GM23338 (cell line): ENCODE data around the gene CATSPER3. TPM values are rescaled to one million over a fixed set of nuclear protein-coding genes. Genes with fewer than 3 reads are reported as not detected.

ENCODE experiments used
- ATAC-seq: fragments of 200-7000 bp; cut with Tn5 transposase; 3 replicates; pipeline ENCODE4 v1.9.1; 2020
- DNase-seq: peaks from one replicate; pipeline ENCODE4 v3.0.0-alpha.2; 2015; ENCODE audit warnings: low spot score
- H2AFZ ChIP-seq: fragments of 200-600 bp; sonication (generic); 2 replicates; pipeline ENCODE4 v1.8.0; 2016; ENCODE audit warnings: antibody characterized with exemption, mild to moderate bottlenecking, moderate library complexity
- H3F3A ChIP-seq: fragments of 200-600 bp; sonication (generic); replicated peaks from 2 replicates; pipeline ENCODE4 v1.8.0; 2017; ENCODE audit warnings: antibody characterized with exemption, mixed run types, low read depth
- H3K27ac ChIP-seq: fragments of 200-600 bp; sonication (generic); 2 replicates; pipeline ENCODE4 v1.6.1; 2016; ENCODE audit warnings: low read depth
- H3K27me3 ChIP-seq: fragments of 200-600 bp; sonication (generic); 2 replicates; pipeline ENCODE4 v1.8.0; 2016; ENCODE audit warnings: mild to moderate bottlenecking, mixed run types, moderate library complexity; ENCODE audit not compliant: insufficient read depth
- H3K36me3 ChIP-seq: fragments of 200-600 bp; sonication (generic); 2 replicates; pipeline ENCODE4 v1.8.0; 2016; ENCODE audit warnings: mild to moderate bottlenecking; ENCODE audit not compliant: insufficient read depth
- H3K4me1 ChIP-seq: fragments of 200-600 bp; sonication (generic); 2 replicates; pipeline ENCODE4 v1.8.0; 2016; ENCODE audit warnings: mild to moderate bottlenecking, moderate library complexity; ENCODE audit not compliant: insufficient read depth
- H3K4me2 ChIP-seq: fragments of 200-600 bp; sonication (generic); 2 replicates; pipeline ENCODE4 v1.7.1; 2017; ENCODE audit warnings: mixed run types
- H3K4me3 ChIP-seq: fragments of 200-600 bp; sonication (generic); 2 replicates; pipeline ENCODE4 v1.6.1; 2016; ENCODE audit warnings: mixed run types
- H3K79me2 ChIP-seq: fragments of 200-600 bp; sonication (generic); replicated peaks from 2 replicates; pipeline ENCODE4 v1.8.0; 2017; ENCODE audit warnings: mild to moderate bottlenecking; ENCODE audit not compliant: insufficient read depth
- H3K9me2 ChIP-seq: fragments of 200-600 bp; sonication (generic); 2 replicates; pipeline ENCODE4 v1.8.0; 2017; ENCODE audit not compliant: insufficient read depth
- H4K20me1 ChIP-seq: fragments of 200-600 bp; sonication (generic); replicated peaks from 2 replicates; pipeline ENCODE4 v1.8.0; 2017; ENCODE audit warnings: mild to moderate bottlenecking; ENCODE audit not compliant: insufficient read depth
- H3K27ac Mint-ChIP-seq: 2 replicates; pipeline ENCODE4 v1.8.0; 2020; ENCODE audit warnings: inconsistent platforms, mild to moderate bottlenecking, moderate library complexity, mixed read lengths
- H3K27me3 Mint-ChIP-seq: 3 replicates; pipeline ENCODE4 v1.8.0; 2022; ENCODE audit warnings: low read depth, mild to moderate bottlenecking, moderate library complexity, mixed read lengths, inconsistent platforms; ENCODE audit not compliant: insufficient read depth, poor library complexity
- H3K36me3 Mint-ChIP-seq: 3 replicates; pipeline ENCODE4 v1.8.0; 2021; ENCODE audit warnings: low read depth, mild to moderate bottlenecking, inconsistent platforms, moderate library complexity, mixed read lengths
- H3K4me1 Mint-ChIP-seq: 3 replicates; pipeline ENCODE4 v1.8.0; 2020; ENCODE audit warnings: mild to moderate bottlenecking, inconsistent platforms, mixed read lengths
- H3K4me3 Mint-ChIP-seq: 3 replicates; pipeline ENCODE4 v1.8.0; 2021; ENCODE audit warnings: moderate library complexity, mild to moderate bottlenecking, inconsistent platforms, mixed read lengths
- H3K9me3 Mint-ChIP-seq: 3 replicates; pipeline ENCODE4 v1.8.0; 2020; ENCODE audit warnings: moderate library complexity, mild to moderate bottlenecking, inconsistent platforms, mixed read lengths
- EZH2 ChIP-seq: fragments of 200-600 bp; sonication (generic); IDR thresholded peaks from one replicate; pipeline ENCODE4 v1.8.0; 2017; ENCODE audit warnings: antibody characterized with exemption, mild to moderate bottlenecking, low read depth; ENCODE audit not compliant: unreplicated experiment
- EZH2phosphoT487 ChIP-seq: fragments of 200-600 bp; sonication (generic); IDR thresholded peaks from one replicate; pipeline ENCODE4 v1.8.1; 2018; ENCODE audit warnings: antibody characterized with exemption; ENCODE audit not compliant: unreplicated experiment
- JUNB ChIP-seq: IDR thresholded peaks from one replicate; pipeline ENCODE4 v1.6.1; 2016; ENCODE audit warnings: antibody characterized with exemption; ENCODE audit not compliant: unreplicated experiment
- NANOG ChIP-seq: IDR thresholded peaks from 2 replicates; pipeline ENCODE4 v1.6.1; 2016; ENCODE audit warnings: antibody characterized with exemption, borderline replicate concordance
- POLR2AphosphoS5 ChIP-seq: IDR thresholded peaks from 2 replicates; pipeline ENCODE4 v1.6.1; 2016; ENCODE audit warnings: antibody characterized with exemption, low read depth
- ZNF114 ChIP-seq: fragments of 250-450 bp; sonication (Bioruptor Pico); IDR thresholded peaks from 2 replicates; pipeline ENCODE4 v1.5.0; 2020; ENCODE audit warnings: mild to moderate bottlenecking, moderate library complexity
- ZNF331 ChIP-seq: fragments of 250-450 bp; sonication (Bioruptor Pico); IDR thresholded peaks from 2 replicates; pipeline ENCODE4 v1.5.0; 2020; ENCODE audit warnings: low read depth, mild to moderate bottlenecking, moderate library complexity
- polyA plus RNA-seq: library from polyadenylated mRNA; unstranded; fragments of >200 nt; fragmentation: Nextera tagmentation; extraction: Ambion mirVana; gene quantifications from 2 replicates; pipeline ENCODE4 v1.2.1, GENCODE V29; 2016
- total RNA-seq: library from RNA; depleted of rRNA; stranded (reverse); fragments of >200 nt; shearing (Covaris generic); gene quantifications from 2 replicates; pipeline ENCODE4 v1.2.3, GENCODE V29; 2014
- TF ChIP-seq, protein P1 (sequence below): fragments of 250-450 bp; sonication (Bioruptor Pico); IDR thresholded peaks from 2 replicates; pipeline ENCODE4 v1.5.0; 2020; ENCODE audit warnings: mild to moderate bottlenecking, moderate library complexity
- TF ChIP-seq, protein P2 (sequence below), 2 experiments: fragments of 200-600 bp in 1 of 2; sonication (generic) in 1 of 2; conservative IDR thresholded peaks; 2 replicates each; pipeline versions ENCODE4 v1.5.1 to v1.6.1; 2016 to 2017; ENCODE audit warnings: antibody characterized with exemption in 2 of 2, low read depth in 2 of 2, mild to moderate bottlenecking in 2 of 2, moderate library complexity in 1 of 2

The CATSPER3 gene
- total and polyA plus RNA-seq, 2 experiments from 2014 or later = 0.19 TPM; not detected in 1

DNA sequence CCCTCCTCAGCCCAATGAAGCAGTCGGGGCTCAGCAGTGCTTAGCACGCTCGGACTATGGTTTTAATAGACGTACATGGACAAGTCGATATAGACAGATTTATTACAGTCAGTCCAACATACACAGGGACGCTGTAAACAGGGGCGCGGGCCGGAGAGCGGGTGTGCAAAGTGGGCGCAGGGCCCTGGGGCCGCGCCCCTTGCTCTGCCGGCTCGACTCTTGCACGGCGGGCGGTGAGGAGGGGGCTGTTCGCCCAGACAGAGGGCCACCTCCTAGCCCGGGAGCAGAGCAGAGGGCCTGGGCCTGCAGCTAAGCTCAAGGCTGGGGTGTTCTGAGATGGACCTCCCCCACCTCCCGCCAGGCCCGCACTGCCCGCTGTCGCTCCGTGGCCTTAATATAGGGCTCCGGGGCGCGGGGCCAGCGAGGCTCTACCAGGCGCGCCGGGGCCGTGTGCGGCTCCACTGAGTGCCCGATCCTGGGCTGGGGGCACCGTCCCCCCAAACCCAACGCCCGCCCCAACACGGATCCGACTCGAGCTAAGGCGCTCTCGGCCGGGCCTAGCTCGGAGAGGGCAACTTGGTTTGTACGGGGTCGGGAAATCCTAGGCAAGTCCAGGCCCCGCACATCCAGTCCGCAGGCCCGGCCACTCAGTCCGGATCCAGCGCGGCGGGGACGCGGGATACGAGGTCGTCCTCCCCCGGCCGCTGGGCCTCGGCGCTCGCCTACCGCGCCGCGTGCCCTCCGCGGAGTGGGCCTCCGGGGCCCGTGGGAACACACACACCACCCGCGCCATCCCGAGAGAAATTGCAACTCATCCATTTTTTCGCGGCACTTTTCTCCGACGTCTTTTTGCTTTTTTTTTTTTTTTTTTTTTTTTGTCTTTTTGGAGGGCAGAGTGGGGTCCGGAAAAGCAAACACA is 60.2 kb downstream of the CATSPER3 start:
- Histone ChIP-seq H3F3A (peaks cover 11% of the 10 kb centered on the region), H4K20me1 (peaks cover 20% of the 10 kb centered on the region), H3K4me3 (peak overlapping the region; percentile 52), H3K4me1 (peaks cover 37% of the 10 kb centered on the region; the same call in 1 of the 2 replicates), H3K27ac (no peak overlapping the region), H3K4me2 (peak overlapping the region; percentile 80), H3K36me3 (no peaks in the 10 kb centered on the region), H3K9me2 (no peaks in the 10 kb centered on the region), H3K79me2 (no peaks in the 10 kb centered on the region), H2AFZ (peak overlapping the region; percentile 69; the same call in 1 of the 2 replicates), H3K27me3 (peaks cover 93% of the 10 kb centered on the region)
- peaks cover 7% of the 10 kb centered on the region; the same call in 2 of the 3 replicates for H3K9me3 Mint-ChIP-seq
- H3K27me3 Mint-ChIP-seq = peaks cover 84% of the 10 kb centered on the region
- H3K27ac Mint-ChIP-seq = no peak overlapping the region
- TF ChIP-seq ZNF331 (CRISPR knock-in tag) = no peak
- peak; percentile 99 for TF ChIP-seq EZH2phosphoT487
- TF ChIP-seq EZH2 = peak; percentile 92
- ATAC-seq = peak; percentile 10
- H3K4me1 Mint-ChIP-seq = peaks cover 23% of the 10 kb centered on the region
- DNase-seq = peak; percentile 52
- peak overlapping the region; percentile 50 for H3K4me3 Mint-ChIP-seq
- H3K36me3 Mint-ChIP-seq = peaks cover 4% of the 10 kb centered on the region; the same call in 1 of the 3 replicates

DNA sequence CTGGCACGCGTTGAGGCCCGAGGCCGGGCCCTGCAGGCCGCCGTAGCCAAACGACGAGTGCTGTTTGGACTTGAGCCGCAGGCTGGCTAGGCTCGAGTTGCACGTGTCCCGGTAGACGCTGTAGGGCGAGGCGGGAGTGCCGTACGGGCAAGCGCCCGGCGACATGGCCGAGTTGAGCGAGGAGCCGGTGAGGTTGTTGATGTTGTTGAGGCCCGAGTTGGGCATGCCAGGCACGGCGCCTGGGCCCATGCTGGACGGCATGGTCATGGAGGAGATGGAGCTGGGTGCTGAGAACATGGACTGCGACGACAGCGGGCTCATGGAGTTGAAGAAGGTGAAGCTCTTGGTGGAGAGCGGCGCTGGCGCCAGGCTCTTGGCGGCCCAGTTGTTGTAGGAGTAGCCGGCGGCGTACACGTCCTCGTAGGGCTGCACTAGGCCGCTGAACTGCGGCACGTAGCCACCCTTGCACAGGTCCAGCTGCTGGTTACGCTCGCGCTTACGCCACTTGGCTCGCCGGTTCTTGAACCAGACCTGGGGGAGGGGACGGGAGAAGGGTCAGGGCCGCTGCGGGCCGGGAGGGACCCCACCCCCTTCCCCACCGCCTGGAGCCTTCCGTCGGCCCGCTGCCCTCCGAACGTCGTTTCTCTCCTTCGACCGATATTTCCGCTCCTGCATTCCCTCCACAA is 61.2 kb downstream of the CATSPER3 start:
- H3K36me3 Mint-ChIP-seq = peaks cover 4% of the 10 kb centered on the region; the same call in 1 of the 3 replicates
- Histone ChIP-seq H2AFZ (peak overlapping the region; percentile 94), H3K4me2 (peak overlapping the region; percentile 80), H3K9me2 (no peaks in the 10 kb centered on the region), H3K27ac (no peak overlapping the region), H3K27me3 (peaks cover 100% of the 10 kb centered on the region), H4K20me1 (peaks cover 20% of the 10 kb centered on the region), H3F3A (peaks cover 11% of the 10 kb centered on the region), H3K36me3 (no peaks in the 10 kb centered on the region), H3K4me3 (peak overlapping the region; percentile 52), H3K4me1 (peaks cover 40% of the 10 kb centered on the region; the same call in 1 of the 2 replicates), H3K79me2 (no peaks in the 10 kb centered on the region)
- H3K9me3 Mint-ChIP-seq = peaks cover 7% of the 10 kb centered on the region; the same call in 2 of the 3 replicates
- peaks cover 27% of the 10 kb centered on the region for H3K4me1 Mint-ChIP-seq
- TF ChIP-seq, protein P1, sequence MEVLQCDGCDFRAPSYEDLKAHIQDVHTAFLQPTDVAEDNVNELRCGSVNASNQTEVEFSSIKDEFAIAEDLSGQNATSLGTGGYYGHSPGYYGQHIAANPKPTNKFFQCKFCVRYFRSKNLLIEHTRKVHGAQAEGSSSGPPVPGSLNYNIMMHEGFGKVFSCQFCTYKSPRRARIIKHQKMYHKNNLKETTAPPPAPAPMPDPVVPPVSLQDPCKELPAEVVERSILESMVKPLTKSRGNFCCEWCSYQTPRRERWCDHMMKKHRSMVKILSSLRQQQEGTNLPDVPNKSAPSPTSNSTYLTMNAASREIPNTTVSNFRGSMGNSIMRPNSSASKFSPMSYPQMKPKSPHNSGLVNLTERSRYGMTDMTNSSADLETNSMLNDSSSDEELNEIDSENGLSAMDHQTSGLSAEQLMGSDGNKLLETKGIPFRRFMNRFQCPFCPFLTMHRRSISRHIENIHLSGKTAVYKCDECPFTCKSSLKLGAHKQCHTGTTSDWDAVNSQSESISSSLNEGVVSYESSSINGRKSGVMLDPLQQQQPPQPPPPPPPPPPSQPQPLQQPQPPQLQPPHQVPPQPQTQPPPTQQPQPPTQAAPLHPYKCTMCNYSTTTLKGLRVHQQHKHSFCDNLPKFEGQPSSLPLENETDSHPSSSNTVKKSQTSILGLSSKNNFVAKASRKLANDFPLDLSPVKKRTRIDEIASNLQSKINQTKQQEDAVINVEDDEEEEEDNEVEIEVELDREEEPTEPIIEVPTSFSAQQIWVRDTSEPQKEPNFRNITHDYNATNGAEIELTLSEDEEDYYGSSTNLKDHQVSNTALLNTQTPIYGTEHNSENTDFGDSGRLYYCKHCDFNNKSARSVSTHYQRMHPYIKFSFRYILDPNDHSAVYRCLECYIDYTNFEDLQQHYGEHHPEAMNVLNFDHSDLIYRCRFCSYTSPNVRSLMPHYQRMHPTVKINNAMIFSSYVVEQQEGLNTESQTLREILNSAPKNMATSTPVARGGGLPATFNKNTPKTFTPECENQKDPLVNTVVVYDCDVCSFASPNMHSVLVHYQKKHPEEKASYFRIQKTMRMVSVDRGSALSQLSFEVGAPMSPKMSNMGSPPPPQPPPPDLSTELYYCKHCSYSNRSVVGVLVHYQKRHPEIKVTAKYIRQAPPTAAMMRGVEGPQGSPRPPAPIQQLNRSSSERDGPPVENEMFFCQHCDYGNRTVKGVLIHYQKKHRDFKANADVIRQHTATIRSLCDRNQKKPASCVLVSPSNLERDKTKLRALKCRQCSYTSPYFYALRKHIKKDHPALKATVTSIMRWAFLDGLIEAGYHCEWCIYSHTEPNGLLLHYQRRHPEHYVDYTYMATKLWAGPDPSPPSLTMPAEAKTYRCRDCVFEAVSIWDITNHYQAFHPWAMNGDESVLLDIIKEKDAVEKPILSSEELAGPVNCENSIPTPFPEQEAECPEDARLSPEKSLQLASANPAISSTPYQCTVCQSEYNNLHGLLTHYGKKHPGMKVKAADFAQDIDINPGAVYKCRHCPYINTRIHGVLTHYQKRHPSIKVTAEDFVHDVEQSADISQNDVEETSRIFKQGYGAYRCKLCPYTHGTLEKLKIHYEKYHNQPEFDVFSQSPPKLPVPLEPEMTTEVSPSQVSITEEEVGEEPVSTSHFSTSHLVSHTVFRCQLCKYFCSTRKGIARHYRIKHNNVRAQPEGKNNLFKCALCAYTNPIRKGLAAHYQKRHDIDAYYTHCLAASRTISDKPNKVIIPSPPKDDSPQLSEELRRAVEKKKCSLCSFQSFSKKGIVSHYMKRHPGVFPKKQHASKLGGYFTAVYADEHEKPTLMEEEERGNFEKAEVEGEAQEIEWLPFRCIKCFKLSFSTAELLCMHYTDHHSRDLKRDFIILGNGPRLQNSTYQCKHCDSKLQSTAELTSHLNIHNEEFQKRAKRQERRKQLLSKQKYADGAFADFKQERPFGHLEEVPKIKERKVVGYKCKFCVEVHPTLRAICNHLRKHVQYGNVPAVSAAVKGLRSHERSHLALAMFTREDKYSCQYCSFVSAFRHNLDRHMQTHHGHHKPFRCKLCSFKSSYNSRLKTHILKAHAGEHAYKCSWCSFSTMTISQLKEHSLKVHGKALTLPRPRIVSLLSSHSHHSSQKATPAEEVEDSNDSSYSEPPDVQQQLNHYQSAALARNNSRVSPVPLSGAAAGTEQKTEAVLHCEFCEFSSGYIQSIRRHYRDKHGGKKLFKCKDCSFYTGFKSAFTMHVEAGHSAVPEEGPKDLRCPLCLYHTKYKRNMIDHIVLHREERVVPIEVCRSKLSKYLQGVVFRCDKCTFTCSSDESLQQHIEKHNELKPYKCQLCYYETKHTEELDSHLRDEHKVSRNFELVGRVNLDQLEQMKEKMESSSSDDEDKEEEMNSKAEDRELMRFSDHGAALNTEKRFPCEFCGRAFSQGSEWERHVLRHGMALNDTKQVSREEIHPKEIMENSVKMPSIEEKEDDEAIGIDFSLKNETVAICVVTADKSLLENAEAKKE = no peak
- peak; percentile 98 for TF ChIP-seq EZH2phosphoT487
- TF ChIP-seq NANOG = no peak
- TF ChIP-seq POLR2AphosphoS5 = no peak
- no peak for TF ChIP-seq ZNF114 (CRISPR knock-in tag)
- TF ChIP-seq JUNB = no peak
- peak; percentile 91 for TF ChIP-seq EZH2
- TF ChIP-seq, protein P2, sequence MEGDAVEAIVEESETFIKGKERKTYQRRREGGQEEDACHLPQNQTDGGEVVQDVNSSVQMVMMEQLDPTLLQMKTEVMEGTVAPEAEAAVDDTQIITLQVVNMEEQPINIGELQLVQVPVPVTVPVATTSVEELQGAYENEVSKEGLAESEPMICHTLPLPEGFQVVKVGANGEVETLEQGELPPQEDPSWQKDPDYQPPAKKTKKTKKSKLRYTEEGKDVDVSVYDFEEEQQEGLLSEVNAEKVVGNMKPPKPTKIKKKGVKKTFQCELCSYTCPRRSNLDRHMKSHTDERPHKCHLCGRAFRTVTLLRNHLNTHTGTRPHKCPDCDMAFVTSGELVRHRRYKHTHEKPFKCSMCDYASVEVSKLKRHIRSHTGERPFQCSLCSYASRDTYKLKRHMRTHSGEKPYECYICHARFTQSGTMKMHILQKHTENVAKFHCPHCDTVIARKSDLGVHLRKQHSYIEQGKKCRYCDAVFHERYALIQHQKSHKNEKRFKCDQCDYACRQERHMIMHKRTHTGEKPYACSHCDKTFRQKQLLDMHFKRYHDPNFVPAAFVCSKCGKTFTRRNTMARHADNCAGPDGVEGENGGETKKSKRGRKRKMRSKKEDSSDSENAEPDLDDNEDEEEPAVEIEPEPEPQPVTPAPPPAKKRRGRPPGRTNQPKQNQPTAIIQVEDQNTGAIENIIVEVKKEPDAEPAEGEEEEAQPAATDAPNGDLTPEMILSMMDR (conservative IDR thresholded peaks at IDR 0.05; ENCODE audit: low read depth in 2 of 2) = no peak
- H3K4me3 Mint-ChIP-seq = peak overlapping the region; percentile 67
- DNase-seq = peak; percentile 79
- peaks cover 87% of the 10 kb centered on the region for H3K27me3 Mint-ChIP-seq
- peak; percentile 5 for ATAC-seq
- no peak overlapping the region for H3K27ac Mint-ChIP-seq
